Limb (tissue), 2 donors: Measurements from ENCODE around the gene LRRC32.

ENCODE experiments used
- DNase-seq, 2 donors: peaks; one replicate each; pipeline ENCODE4 v3.0.0-alpha.2; 2016; ENCODE audit errors: extremely low spot score in 2 of 2

Gene LRRC32

GRCh38 chr11:76670485-76671236 lies at the start of gene LRRC32:
Gene LRRC32, minus strand, starts transcription at chr11:76670747. Its CDS starts 4,793 bp downstream, at chr11:76665954.
- peak in 1 of 2 donors; percentile 77 for DNase-seq

DNA sequence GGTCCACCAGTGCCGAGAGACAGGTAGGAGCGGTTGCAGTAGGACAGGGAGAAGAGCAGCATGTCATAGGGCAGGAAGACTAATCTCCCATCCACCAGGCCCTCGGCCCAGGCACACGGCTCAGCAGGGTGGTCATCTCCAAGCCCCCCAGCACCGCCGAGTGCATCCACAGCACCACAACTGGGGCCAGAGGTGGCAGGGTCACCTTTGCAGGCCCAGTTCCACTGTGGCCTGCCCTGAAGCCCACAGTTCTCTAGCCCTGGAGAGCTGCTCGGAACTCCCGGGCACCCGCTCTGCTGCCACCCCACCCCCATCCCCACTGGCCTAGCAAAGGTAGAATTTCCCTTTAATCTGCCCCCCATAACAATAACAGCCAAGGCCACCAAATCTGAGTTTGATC lies 49.1 kb upstream of the LRRC32 start:
- no peak for DNase-seq

GRCh38 chr11:76719281-76719680 lies 48.7 kb upstream of the LRRC32 start:
- DNase-seq, result no peak

- DNase-seq, result no peak
Measured at GRCh38 chr11:76717816-76718215, 47.3 kb upstream of the LRRC32 start.

DNA sequence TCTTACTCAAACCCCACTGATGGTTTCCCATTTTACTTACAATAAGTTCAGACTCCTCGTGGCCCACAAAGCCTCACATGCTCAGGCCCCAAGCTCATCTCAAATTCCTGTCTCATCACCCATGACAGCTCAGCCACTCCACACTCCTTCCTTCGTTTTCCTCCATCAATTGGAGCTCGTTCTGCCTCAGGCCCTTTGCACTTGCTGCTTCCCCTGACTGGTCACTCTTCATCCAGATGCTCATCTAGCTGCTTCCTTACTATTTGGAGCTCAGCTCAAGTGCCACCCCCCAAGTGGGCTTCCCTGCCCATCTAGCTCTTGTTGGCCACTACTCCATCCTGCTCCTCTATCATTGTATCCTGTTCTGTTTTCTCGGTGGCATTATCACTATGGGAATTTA lies 46.8 kb upstream of the LRRC32 start:
- no peak for DNase-seq

DNA sequence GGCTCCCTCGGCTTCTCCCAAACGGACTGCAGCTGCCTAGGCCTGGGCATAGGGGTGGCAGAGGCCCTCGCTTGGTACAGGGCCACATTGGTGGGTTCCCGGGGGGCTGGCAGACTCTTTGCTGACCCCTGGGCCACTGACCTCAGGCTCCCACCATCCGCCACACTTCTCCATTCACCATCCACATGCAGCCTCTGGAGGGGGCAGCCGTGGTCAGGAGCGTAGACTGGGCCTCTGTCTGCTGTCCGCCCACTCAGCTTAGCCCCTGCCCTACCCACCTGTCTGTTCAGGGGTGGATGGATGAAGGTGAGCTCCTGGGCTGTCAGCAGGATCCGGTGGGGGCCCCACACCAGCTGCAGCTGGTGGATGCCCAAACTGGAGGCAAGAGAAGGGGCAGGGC lies 45.7 kb upstream of the LRRC32 start:
- DNase-seq, result no peak

- DNase-seq, result no peak
Measured at GRCh38 chr11:76714493-76714892, 43.9 kb upstream of the LRRC32 start.

- DNase-seq, result no peak
Measured at GRCh38 chr11:76713499-76713898, 43.0 kb upstream of the LRRC32 start.

- DNase-seq, result no peak
Measured at GRCh38 chr11:76712125-76712524, 41.6 kb upstream of the LRRC32 start.

DNA sequence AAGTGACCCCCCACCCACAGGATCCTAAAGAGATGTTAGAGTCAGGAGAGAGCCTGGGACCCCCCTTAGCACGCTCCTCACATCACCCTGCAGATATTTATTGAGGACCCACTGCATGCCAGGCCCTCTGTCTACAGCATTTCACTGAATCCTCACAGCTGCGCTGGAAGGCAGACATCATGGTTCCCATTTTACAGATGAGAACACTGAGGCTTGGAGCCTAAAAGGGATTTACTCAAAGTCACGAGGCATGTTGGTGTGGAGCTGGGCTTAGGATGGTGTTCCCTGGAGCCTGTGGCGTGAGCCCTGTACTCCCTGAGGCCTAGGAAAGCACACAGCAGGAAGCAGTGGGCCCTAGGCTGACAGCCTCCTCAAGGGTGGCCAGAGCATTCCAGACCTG lies 39.2 kb upstream of the LRRC32 start:
- no peak for DNase-seq

DNA sequence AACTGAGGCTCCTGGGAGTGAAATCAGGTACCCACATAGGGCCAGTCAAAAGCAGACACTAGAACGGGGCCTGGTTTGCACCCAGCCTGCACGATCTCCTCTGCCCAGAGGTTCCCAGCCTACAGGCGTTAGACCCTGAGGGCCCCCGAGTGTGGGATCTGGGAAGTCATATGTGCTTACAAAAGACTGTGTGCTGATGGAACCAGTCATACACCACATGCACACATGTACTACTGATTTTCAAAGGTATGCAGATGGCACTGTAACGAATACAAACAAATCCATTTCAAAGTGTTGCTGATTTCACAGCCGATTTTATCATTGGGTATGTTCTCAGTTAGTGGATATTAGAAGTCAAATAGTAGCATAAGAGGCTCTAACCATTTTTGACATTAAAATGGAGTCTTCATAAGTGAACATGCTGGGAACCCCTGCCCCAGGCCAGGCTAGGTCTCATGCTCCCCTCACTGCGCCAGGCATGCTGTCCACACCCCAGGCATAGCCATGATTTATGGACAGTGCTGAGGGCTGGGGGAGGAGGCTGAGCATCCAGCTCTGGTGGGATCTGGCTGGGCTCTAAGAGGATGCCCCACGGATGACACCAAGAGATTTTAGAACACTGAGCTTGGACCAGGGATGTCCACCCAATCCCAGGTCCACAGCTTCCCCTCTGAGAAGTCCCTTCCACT lies 38.6 kb upstream of the LRRC32 start:
- DNase-seq, result no peak

DNA sequence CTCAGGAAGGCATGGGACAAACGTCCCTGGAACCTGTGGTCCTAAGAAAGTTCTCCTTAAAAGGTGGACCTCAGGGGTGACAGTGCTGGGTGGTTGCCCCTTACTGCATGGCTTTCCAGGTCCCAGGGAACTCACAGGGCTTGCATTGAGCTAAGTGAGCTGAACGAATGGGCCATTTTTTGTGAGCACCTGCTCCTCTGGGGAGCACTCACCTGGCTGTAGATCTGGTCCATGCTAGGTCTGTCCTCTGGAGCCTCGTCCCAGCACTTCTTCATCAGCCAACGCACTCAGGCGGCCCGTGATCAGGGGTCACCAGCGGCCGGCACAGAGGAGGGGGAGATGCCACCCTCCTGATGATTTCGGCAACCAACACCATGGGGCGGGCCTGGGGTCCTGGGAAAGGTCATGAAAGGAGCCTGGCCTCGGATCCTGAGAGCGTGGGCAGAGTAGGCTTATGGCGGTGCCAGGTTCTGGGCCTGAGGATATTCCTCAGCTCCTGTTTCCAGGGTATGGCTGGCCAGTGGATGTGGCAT lies 36.8 kb upstream of the LRRC32 start:
- no peak for DNase-seq

DNA sequence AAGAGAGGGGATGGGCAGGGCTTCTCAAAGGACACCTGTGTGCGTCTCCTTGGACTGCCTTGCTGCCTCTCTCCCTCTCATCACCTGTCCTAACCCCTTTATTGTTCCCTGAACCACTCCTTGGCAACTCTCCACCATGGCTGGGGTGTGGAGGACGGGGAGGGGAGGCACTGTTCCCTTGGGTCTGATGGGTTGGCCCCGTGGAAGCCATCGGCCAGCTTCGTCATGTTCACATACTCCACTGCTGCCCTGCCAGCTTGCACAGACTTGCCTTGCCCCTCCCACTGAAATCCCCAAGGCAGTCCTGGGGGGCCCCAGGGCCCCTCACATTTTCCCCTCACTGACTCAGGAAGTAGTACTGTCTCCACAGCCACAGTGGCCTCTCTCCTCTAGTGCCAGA lies 36.1 kb upstream of the LRRC32 start:
- DNase-seq, result no peak

- no peak for DNase-seq
Measured at GRCh38 chr11:76705826-76706225, 35.3 kb upstream of the LRRC32 start.

- DNase-seq, result no peak
Measured at GRCh38 chr11:76704171-76704948, 33.8 kb upstream of the LRRC32 start.

- no peak for DNase-seq
Measured at GRCh38 chr11:76703707-76704106, 33.2 kb upstream of the LRRC32 start.

- DNase-seq, result no peak
Measured at GRCh38 chr11:76702336-76703128, 32.0 kb upstream of the LRRC32 start.

GRCh38 chr11:76701294-76702040 lies 30.9 kb upstream of the LRRC32 start:
- no peak for DNase-seq

DNA sequence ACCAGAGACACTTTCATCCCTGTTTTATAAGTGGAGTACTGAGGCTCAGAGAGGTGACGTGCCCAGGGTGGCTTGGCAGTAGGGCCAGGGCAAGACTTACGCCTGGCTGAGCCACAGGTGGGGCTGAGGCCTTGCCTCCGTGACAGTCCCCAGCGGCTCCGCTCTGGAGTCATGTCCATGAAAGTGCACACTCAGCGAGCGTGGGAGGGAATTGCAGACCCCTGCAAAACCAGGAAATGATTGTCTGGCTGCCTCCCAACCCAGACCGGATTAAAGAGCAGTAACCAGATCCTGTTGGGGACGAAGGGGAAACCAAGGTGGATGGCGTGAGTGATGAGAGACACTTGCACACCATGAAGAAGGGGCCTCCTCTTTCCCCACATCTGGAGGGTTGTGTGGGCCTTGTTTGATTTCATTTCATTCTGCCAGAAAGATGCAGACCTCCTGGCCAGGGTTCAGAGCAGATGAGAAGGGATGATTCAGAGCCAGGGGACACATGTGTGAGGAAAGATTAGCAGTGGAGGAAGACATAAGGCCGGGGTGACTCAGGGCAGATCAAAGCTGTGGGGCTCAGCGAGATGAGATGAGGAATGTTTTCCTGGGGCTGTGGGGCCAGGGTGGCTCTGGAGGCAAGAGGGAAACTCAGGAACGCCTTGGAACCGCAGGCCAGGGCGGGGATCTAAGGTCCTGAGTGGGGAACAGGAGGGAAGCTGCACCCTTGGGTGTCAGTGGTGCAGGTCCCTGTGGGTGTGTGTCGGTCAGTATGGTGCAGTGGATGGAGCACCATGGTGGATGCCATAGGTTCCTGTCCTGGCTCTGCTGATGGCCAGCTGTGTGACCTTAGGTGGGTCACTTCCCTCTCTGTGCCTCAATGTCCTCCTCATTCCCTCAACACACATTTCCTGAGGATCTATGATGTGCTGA lies 29.9 kb upstream of the LRRC32 start:
- peak; percentile 64 to 67 for DNase-seq
